ENCODE results near the gene ADRA2C. TPM values are rescaled to one million over a fixed set of nuclear protein-coding genes. Genes with fewer than 3 reads are reported as not detected.

ADRA2C gene
- total RNA-seq = under 1 TPM; under 0.01 to 0.33 TPM

GRCh38 chr4:3766036-3766784, at the start of gene ADRA2C:
Gene ADRA2C, plus strand, starts transcription at chr4:3766385. Its CDS starts 222 bp downstream, at chr4:3766607.

Other genes starting within 250 kb of the ADRA2C start
- 10 to 100 TPM; 61.6 to 69.2 TPM for gene LRPAP1, start 234.0 kb upstream of the ADRA2C start, total RNA-seq

Measured in melanocyte of skin (primary cell).